Measurements from ENCODE around the gene FERMT3. TPM values are rescaled to one million over a fixed set of nuclear protein-coding genes. Genes with fewer than 3 reads are reported as not detected.

Gene FERMT3
- total and polyA plus RNA-seq, 2 of the 13 experiments (the other 11 are each of a cell fraction or from before 2014, with no cell fraction given), result 0.29 TPM; not detected in 1

DNA sequence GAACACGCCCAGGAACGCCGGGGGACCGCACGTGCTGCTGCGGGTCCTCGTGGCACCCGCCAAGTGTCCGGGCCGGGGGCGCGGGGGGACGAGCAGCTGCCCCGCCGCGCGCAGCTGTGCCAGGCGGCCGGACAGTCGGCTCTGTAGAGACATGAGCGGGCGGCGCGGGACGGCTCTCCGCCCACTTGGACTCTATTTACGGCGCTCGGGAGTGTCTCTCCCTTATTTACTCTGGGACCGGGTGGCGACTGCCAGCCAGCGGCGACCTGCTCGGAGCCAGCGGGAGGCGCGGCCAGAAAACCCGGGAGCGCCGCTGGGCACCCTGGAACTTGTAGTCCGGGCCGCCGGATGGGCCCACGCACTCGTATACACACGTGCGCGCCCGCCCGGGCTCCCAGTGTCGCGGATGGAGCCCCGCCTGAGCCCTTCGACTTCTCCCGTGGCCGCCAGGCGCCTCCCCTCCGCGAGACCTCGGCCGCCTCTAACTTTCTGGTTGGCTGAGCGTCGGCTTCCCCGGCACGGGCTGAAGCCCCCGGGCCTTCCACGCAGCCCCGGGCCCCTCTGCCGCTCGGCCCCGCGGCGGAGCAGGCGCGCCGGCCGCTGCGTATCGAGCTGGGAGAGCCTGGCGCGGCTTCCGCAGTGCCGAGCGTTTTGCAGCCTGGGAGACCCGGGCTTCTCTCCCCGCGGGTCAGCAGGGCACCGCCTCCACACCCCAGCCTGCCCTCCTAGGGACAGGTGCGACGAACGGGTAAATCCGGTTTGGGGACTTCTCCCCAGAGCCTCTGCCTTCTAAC, 40.5 kb upstream of the FERMT3 start, which contains the start of gene MACROD1 (continued):
- TF ChIP-seq, protein P1, sequence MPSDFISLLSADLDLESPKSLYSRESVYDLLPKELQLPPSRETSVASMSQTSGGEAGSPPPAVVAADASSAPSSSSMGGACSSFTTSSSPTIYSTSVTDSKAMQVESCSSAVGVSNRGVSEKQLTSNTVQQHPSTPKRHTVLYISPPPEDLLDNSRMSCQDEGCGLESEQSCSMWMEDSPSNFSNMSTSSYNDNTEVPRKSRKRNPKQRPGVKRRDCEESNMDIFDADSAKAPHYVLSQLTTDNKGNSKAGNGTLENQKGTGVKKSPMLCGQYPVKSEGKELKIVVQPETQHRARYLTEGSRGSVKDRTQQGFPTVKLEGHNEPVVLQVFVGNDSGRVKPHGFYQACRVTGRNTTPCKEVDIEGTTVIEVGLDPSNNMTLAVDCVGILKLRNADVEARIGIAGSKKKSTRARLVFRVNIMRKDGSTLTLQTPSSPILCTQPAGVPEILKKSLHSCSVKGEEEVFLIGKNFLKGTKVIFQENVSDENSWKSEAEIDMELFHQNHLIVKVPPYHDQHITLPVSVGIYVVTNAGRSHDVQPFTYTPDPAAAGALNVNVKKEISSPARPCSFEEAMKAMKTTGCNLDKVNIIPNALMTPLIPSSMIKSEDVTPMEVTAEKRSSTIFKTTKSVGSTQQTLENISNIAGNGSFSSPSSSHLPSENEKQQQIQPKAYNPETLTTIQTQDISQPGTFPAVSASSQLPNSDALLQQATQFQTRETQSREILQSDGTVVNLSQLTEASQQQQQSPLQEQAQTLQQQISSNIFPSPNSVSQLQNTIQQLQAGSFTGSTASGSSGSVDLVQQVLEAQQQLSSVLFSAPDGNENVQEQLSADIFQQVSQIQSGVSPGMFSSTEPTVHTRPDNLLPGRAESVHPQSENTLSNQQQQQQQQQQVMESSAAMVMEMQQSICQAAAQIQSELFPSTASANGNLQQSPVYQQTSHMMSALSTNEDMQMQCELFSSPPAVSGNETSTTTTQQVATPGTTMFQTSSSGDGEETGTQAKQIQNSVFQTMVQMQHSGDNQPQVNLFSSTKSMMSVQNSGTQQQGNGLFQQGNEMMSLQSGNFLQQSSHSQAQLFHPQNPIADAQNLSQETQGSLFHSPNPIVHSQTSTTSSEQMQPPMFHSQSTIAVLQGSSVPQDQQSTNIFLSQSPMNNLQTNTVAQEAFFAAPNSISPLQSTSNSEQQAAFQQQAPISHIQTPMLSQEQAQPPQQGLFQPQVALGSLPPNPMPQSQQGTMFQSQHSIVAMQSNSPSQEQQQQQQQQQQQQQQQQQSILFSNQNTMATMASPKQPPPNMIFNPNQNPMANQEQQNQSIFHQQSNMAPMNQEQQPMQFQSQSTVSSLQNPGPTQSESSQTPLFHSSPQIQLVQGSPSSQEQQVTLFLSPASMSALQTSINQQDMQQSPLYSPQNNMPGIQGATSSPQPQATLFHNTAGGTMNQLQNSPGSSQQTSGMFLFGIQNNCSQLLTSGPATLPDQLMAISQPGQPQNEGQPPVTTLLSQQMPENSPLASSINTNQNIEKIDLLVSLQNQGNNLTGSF (CRISPR knock-in tag; IDR thresholded peaks at IDR 0.05), result no peak
- TF ChIP-seq ELF4 (CRISPR knock-in tag; IDR thresholded peaks at IDR 0.05; ENCODE audit: borderline replicate concordance) (no peak), ZNF230 (CRISPR knock-in tag; IDR thresholded peaks at IDR 0.05) (no peak), STAG1 (CRISPR knock-in tag; IDR thresholded peaks at IDR 0.05) (no peak), MED1 (CRISPR knock-in tag; IDR thresholded peaks at IDR 0.05) (peak; percentile 59), CC2D1A (CRISPR knock-in tag; IDR thresholded peaks at IDR 0.05) (no peak), ZNF564 (CRISPR knock-in tag; IDR thresholded peaks at IDR 0.05) (peak; percentile 83), ZNF660 (CRISPR knock-in tag; IDR thresholded peaks at IDR 0.05; ENCODE audit: borderline replicate concordance, low read depth) (no peak), WIZ (CRISPR knock-in tag; IDR thresholded peaks at IDR 0.05) (0 out of 2 replicates have a peak, but pooled peaks have one; percentile 31), ZBTB3 (CRISPR knock-in tag; IDR thresholded peaks at IDR 0.05; ENCODE audit: borderline replicate concordance, low read depth) (no peak), PLRG1 (conservative IDR thresholded peaks at IDR 0.05) (no peak), ZFP1 (CRISPR knock-in tag; IDR thresholded peaks at IDR 0.05) (no peak), ZNF879 (CRISPR knock-in tag; IDR thresholded peaks at IDR 0.05) (no peak), ZNF432 (CRISPR knock-in tag; IDR thresholded peaks at IDR 0.05; ENCODE audit: borderline replicate concordance) (no peak), NCOA1 (CRISPR knock-in tag; IDR thresholded peaks at IDR 0.05) (no peak)
- TF ChIP-seq, protein P2, sequence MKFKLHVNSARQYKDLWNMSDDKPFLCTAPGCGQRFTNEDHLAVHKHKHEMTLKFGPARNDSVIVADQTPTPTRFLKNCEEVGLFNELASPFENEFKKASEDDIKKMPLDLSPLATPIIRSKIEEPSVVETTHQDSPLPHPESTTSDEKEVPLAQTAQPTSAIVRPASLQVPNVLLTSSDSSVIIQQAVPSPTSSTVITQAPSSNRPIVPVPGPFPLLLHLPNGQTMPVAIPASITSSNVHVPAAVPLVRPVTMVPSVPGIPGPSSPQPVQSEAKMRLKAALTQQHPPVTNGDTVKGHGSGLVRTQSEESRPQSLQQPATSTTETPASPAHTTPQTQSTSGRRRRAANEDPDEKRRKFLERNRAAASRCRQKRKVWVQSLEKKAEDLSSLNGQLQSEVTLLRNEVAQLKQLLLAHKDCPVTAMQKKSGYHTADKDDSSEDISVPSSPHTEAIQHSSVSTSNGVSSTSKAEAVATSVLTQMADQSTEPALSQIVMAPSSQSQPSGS (CRISPR knock-in tag; IDR thresholded peaks at IDR 0.05), result 0 out of 2 replicates have a peak, but pooled peaks have one; percentile 16
- TF ChIP-seq, protein P3, sequence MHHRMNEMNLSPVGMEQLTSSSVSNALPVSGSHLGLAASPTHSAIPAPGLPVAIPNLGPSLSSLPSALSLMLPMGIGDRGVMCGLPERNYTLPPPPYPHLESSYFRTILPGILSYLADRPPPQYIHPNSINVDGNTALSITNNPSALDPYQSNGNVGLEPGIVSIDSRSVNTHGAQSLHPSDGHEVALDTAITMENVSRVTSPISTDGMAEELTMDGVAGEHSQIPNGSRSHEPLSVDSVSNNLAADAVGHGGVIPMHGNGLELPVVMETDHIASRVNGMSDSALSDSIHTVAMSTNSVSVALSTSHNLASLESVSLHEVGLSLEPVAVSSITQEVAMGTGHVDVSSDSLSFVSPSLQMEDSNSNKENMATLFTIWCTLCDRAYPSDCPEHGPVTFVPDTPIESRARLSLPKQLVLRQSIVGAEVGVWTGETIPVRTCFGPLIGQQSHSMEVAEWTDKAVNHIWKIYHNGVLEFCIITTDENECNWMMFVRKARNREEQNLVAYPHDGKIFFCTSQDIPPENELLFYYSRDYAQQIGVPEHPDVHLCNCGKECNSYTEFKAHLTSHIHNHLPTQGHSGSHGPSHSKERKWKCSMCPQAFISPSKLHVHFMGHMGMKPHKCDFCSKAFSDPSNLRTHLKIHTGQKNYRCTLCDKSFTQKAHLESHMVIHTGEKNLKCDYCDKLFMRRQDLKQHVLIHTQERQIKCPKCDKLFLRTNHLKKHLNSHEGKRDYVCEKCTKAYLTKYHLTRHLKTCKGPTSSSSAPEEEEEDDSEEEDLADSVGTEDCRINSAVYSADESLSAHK (CRISPR knock-in tag; IDR thresholded peaks at IDR 0.05; ENCODE audit: borderline replicate concordance), result no peak
